NCI-H2081 treated with DMSO at 0.1 percent for 48 hours (cell line): ENCODE measurements around the gene ZBTB17.
"Not testable (repeated sequence)": the region's sequence is repeated elsewhere in the genome, so short reads cannot be mapped to it uniquely, and the experiment has no call there.

Experiments used
- DNase-seq: peaks from one replicate; lab custom pipeline; 2025; lab: John Stamatoyannopoulos, UW

Gene ZBTB17

DNA sequence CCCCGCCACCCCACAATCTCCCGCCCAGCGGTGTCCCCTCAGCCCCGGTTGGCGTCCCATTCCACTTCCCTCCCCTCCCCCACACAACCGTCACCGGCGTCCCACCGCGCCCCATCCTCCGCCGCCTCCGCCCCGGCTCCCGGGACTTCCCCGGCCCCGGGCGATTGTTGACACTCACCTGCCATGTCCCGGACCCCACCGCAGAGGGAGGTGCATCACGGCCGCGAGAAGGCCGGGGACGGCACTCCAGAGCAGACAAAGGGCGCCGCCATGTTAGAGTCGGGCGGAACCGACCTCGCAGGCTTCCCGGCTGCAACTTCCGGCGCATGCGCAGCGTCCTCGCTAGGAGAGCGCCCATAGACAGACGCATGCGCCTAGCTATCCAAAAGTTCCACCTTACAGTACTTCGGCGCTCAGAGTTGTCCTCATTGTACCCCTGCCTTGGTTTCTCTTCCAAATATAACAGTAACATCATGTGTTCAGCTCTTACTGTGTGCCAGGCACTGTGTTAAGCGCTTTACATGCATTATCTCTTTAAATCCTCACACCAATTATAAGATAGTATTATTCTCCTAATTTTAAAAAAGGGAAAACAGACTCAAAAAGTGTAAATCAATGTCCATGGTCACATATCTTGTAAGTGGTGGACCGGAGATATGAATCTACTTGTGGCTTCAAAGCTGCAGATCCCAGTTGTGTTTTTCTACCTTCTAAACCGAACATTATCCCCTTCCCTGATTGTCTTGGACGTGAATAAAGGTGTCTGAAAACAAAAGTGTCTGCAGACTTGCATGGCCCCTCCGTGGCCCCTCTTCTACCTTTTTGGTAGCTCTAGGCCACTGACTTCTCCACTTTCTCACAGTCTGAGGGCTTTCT is at the start of gene ZBTB17:
ZBTB17 (minus strand) TSS at position 297 of the 876 bp plus-strand sequence. CDS start 27,606 bp downstream, outside the sequence.
- peak; percentile 66 for DNase-seq

DNA sequence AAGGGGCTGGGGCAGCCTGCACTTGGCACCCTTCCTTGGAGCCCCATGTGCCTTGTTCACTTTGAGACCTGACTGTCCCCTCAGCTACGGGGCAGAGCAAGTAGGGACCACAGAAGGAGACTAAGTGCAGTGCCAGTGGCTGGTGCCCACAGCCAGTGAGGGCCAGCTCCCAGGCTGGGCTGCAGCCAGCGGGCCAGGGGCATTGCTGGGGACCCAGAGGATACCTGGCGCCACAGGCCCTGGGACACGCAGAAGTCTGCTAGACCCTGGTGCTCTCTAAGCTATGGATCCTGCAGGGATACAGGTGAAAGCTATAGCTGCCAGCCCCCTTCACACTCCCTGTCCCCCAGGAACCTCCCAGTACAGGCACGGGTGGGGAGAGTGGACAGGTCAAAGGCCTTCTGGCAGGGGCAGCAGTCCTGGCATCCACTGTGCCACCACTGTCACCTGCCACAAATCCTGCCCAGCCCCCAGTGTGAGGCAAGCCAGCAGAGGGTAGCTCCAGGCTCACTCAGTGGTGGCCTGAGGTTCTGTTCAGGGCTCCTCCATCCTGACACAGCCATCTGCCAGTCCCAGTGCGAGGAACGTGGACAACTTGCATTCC is 47.3 kb upstream of the ZBTB17 start:
- no peak for DNase-seq

DNA sequence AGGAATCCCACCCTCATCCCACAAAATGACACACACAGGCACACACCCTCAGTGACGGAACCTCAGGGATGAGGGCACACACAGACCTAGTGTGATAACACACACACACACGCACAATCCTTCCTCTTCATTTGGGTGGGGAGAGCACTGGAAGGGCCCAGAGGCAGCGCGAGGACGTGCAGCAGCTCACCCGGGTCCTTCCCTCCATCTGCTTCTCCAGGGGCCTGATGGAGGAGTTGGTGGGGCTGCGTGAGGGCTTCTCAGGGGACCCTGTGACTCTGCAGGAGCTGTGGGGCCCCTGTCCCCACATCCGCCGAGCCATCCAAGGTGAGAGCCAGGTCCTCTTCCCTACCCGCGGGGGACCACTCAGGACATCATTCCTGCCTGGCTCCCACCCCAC is 46.5 kb upstream of the ZBTB17 start:
- no peak for DNase-seq

DNA sequence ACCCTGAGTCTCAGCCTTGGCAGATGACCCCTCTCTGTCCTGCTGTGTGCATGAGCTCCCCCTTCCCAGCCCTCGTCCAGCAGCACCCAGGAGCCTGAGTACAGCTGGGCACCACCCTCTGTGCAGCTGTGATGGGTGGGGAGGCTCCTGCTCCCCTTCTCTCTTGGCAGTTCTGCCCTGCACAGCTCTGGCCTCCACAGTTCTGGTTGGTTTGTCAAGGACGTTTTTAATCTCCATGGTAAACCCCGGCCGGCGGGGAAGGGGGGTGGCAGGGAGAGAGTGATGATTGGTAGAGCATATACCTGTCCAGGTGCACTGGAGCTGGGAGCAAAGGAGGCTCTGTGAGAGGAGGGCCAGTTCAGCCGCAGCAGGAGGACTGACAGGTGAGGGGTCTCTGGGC is 45.8 kb upstream of the ZBTB17 start, which contains the start of gene CLCNKA:
CLCNKA (plus strand) TSS at position 356 of the 400 bp plus-strand sequence. CDS start 584 bp downstream, outside the sequence.
- DNase-seq, result no peak

DNA sequence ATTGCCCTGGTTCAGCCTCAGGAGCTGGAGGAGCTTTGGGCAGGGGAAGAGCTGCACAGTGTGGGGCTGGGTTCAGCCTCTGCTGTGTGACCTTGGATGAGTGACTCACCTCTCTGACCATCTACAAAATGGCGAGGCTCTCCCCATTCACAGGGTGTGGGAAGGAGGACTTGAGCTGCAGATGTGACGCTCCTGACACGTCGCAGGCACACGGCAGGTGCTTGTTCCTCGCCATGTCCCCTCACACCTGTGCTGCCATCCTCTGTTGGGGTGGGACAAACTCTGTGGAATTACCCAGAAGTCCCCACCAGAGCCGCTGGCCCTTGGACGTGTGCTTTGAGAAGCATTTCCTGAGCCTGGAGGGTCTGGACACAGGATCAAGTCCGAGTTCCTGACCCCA is 45.0 kb upstream of the ZBTB17 start:
- DNase-seq, result not testable (repeated sequence)

DNA sequence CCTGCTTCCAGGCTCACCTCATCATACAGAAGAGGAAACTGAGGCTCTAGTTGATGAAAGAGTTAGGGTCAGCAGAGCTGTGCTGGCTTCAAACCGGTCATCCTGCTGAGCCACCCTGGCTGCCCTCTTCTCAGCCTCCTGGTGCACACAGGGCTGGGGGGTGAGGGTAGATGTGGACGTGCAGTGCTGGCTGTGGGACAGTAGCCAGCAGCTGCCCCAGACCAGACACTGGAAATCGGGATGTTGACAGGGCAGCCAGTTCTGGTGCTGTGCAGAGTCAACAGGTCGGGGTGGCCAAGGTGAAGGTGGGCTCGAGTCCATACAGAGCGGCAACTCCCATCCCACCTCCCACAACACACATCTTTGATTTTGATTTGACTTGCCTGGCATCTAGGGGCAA is 44.4 kb upstream of the ZBTB17 start:
- no peak for DNase-seq

DNA sequence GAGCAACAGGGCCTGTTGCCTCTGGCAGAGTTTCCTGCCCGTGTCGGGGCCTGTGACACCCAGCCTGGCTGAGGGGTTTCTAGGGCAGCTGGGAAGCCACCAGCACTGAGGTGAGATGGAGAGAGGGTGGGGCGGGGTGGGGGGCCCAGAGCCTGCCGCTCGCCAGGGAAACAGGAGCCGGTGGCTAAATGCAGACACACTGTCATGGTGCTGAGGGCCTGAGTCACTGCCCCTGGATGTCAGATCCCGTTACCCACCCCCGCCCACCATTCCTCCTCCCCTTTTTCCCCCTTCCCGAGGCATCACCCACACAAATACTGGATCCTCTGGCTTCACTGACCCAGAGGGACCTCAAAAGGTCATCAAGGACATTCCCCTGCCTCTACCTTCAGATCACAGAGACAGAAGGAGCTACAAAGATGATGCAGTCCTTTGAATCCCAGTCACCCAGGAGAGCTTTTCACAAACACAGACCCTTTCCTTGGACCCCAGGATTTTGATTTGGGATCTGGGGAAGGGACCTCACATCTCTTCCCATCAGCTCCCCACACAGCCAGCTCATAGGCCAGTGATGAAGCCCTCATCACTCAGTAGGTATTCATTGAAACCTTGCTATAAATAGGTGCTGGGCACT is 43.9 kb upstream of the ZBTB17 start:
- DNase-seq, result no peak

DNA sequence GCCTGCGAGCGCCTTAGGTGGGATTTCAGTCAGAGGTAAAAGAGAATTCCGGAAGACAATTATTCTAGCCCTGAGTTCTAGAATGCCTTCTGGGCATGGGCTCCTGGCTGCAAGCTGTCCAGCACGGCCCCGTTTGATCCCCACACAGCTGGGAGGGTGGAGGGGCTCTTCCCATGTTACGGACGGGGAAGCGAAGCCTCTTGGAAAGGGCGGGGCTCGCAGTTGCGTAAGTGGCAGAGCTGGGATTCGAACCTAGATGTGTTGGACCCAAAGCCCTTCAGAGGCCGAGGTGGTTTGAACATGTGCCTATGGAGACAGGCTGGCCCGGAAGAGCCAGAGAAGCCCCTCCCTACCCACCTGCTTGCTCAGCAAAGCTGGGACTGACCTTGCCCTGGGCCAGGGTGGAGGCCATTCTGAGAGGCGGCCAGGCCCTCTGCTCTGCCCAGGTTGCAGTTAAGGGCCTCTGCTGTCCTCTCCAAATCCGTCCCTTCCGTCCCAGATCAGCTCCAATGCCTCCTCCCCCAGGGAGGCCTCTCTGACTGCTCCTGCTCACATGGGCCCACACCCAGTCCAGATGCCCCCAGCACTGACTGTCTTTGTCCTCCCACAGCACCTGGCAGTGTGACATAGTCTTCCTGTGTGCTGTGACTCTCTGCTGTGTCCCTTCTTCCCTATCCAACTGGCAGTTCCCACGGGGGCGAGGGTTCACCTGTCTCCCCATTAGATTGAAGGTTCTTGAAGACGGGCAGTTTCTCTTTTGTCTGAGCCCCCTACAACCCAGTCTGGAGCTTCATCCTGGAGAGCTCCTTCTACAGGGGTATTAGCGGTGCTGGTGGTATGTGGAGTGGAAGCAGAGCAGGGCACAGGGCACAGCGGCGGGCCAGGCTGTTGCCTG is 43.1 kb upstream of the ZBTB17 start:
- DNase-seq, result no peak

DNA sequence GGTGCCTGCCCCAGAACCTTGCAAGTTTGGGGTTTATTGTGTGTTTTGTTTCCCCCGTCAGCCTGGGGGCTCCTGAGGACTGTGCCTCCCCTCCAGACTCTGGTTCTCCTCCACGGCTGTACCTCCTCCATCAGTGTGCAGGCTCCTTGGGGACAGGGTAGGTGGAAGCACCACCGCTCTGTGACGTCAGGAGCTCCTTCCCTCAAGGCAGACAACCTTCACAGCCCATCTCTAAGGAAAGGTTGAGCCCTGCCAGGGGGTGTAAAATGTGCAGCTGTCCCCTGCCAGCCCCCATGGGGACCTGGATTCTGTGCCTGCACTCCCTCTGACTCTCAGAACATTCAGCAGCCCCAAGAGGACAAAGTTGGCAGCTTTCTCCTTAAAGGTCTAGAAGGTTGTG is 42.4 kb upstream of the ZBTB17 start:
- no peak for DNase-seq

DNA sequence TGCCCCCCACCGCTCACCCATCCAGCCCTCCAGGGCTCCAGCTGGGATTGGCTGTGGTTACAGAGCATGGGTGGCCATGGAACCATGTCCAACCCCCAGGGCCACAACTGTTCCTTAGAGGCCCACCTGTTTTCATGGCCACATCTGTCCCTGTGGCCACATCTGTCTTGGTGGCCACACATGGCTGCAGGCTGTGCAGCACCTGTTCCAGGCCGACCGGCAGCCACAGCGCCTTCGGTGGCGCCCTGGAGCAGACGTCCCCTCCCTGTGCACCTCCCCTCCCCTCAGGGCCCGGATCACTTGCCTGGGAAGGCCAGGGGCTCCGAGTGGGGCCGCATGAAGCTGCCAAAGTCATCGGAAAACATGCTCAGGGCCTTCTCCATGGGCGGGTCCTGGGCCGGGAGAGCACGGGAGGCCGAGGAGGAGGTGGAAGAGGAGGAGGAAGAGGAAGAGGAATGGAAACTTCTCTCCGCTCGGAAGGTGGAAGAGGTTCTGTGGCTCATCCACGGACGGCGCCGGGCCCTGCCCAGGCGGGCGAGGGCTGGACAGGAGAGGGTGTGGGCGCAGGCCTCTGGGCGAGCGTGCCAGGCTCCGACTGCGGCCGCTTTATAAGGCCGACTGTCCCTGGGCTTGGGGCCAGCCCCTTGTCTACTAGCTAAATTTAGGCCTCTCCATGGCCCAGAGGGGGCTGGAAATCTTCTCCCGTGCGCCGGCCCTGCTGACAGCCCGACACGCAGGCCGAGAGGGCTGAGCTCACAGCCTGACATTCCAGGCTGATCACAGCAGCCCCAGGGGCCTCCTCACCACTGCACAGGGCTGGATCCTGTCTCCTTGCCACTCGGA is 41.8 kb upstream of the ZBTB17 start, which contains the start of gene HSPB7:
HSPB7 (minus strand) TSS at position 583 of the 843 bp plus-strand sequence; CDS start at position 503, 80 bp downstream.
- no peak for DNase-seq

DNA sequence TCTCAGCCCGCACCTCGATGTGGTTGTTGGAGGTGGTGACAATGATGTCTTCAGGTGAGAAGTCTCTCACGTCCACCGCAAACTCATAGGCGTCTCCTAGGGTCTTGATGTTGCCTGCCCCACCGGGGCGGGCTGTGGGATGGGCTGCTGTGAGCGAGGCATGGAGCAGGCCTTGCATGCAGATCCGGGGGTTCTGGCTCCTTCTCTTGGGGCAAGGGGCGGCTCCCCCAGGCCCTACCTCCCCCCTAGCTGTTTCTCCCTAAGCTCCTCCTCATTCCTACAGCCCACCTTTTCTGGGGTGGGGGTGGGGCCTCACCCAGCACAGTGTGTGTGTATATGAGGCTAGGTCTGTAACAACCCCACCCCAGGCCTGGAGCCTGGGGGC is 41.2 kb upstream of the ZBTB17 start:
- no peak for DNase-seq

DNA sequence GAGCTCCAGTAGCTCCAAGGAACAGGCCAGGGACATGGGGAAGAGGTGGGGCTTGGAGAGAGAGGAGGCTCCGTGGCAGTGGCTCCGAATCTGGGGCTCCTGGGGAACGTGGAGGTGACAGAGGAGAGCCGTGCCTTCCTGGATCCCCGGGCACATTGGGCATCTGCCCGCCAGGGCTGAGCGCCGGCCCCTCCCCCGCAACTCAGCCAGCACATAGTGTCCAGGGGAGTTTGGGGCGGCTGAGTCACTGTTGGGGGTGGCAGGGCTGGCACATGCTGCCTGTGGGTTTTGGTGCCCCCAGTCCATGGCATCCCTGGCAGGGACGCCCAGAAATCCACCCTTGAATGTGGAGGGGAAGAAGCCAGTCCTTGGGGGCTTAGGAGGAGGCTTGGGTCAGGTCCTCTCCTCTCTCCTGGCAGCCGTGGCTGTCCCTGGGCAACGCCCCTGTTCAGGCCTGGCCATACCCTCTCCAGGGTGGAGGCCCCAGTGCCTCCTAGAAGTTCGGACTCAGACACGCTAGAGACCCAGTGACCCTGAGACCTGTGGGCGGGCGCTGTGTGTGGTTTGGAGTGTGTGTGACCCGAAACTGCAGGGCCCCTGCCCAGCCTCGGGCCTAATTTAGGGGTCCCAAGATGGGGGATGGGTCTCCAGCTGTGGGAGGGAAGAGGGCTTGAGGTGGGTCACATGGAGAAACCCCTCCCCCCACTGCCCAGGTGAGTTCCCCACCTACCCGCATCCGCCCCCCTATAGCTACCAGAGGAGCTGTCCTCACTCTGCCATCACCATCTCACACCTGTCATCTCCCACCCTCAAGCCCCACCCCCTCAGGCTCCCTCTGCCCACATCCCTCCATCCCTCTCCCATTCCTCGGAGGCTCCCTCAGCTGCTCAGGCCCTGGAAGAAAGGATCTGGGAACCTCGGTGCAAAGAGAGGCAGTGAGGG is 40.3 kb upstream of the ZBTB17 start:
- no peak for DNase-seq

DNA sequence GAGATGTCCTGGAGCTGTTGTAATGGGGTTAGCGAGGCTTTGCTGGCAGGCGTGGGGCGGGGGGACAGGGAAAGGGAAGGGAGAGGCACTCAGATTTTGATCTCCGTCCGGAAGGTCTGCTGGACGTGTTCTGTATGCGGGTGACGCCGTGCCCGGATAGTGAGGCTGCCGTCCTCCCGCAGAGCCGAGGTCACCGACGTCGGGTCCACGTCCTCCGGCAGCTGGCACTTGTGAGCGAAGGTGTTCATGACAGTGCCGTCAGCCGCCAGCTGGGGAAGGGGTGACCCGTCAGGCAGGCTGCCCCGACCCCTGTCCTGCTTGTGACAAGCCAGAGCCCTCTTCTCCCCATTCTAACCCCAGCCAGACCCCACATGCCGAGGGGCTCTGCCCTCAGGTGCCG is 39.6 kb upstream of the ZBTB17 start:
- no peak for DNase-seq

DNA sequence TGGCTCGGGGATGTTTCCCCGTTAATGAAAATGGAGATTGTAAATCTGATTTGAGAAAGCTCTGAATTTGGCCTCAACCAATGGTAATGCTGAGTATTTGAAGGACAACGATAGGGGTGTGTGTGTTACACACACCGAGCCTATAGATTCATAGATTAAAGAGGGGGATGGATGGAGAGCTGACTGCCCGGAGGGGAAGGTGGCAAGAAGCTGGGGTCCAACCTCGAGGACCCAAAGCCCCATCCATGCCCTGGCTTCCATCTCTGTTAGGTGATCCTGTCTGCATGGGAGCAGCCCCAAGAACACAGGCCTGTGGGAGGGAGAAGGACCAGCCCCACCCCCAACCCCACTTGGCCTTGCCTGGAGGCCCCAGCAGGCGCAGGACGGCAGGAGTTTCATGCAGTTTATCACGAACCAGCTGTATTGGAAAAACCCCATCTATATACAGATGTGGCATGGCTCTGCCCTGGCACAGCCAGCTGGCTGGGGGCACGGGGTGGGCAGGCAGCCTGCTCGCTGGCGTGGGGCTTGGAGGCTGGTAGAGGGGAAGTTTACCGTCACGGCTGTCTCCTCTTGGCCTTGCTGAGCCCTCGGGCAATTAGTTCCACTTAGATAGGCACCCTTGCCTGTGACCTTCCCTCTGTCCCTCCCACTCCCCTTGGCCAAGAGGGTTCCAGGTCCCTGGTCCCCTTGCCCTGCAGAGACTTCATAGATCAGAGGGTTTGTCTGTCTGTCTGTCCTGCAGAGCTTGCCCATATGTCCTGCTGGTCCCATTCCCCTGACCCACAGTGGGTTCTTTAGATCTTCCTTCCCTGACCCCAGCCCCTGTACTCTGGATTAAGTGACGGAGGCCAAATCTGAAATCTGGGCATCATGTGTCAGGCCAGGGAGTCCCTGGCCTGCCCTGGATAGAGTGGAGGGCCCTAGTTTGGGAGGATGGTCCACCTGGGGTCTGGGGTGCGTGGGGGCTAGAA is 38.9 kb upstream of the ZBTB17 start:
- no peak for DNase-seq

DNA sequence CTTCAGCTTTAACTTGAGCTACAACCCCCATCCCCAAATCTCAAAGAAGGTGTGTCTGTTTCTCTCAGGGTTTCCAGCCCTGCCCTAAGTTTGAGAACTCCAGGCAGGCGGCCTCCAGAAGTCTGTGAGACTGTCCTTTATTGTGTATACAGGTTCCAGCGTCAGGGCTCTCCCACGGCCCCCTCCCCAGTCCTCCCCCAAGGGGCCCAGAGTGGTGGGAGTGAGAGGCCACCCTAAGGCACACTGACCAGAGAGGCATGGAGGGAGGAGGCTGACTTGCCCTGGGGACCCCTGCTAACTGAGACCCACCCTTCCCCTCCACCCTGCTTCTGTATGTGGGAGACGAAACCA is 38.0 kb upstream of the ZBTB17 start:
- DNase-seq, result no peak

DNA sequence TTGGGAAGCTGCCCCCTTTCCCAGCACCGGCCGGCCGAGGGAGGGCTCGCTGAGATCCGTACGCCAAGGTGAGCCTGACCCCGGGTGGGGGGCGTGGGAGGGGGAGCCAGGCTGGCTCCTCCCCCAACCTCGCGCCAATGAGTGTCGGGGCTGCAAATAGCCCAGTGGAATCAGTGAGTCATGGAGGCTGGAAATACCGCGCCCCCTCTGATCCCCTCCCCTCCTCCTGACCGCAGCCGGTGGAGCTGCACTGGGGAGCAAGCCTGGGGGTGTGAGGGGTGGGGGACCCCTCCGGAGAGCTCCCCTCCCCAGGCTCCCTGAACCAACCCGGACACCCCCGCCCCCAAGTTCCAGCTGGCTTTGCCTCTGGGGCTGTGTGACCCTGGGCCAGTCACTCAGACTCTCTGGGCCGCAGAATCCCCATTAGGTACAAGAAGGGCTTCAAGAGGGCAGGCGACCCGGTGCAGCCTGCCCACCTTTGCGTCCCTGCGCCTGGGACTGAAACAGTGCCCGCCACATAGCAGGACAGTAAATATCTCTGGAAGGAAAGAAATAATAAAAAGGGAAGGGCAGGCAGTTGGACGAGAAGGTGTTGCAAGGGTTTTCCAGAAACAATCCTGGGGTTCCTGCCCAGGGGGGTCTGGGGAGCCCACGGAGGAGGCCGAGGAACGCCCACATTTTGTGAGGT is 37.5 kb upstream of the ZBTB17 start:
- DNase-seq, result no peak

DNA sequence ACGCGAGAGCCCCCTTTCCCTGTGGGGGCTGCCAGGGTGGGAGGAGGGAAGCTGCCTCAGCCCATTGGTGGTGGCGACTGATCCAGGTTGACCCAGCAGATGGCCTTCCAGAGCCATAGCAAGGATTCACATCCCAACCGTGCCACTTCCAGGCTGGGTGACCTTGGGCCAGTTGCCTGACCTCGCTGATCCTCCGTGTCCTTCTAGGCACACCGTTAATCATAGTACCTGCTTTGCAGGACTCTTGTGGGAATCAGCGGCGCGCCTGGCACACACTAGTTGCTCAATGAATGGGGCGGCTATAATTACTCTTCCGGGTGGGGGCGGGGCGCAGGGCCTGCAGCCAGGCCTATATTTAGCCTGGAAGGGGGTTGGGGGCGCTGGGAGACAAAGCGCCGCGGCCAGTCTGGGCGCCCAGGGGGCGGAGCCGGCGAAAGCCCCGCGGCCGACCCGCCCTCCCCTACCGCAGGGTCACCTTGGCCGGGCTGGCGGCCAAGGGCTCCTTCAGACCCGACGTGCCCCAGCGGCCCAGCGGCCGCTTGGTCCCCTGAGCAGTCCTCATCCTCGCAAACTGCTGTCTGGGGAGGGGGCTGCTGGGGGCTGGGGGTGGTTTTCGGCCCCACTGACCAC is 36.8 kb upstream of the ZBTB17 start:
- no peak for DNase-seq
